ENCODE measurements around the gene NEB. TPM values are rescaled to one million over a fixed set of nuclear protein-coding genes. Genes with fewer than 3 reads are reported as not detected.

NEB gene
- total and polyA plus RNA-seq, 2 donors from 2014 or later = 0.88 to 1.6 TPM

- DNase-seq = no peak
- H3K27ac ChIP-seq (ENCODE audit: low read depth in 2 of 2, low read length in 2 of 2) = no peak overlapping the region
- no peaks in the 10 kb centered on the region for H3K36me3 ChIP-seq (ENCODE audit: control insufficient read depth in 2 of 3, insufficient read depth in 3 of 3, low read length in 3 of 3)
- no peaks in the 10 kb centered on the region for H3K27me3 ChIP-seq (ENCODE audit: control insufficient read depth, insufficient read depth, low read length)
- no peak for TF ChIP-seq CTCF (IDR thresholded peaks at IDR 0.05; ENCODE audit: borderline replicate concordance, extremely low read depth, insufficient read depth)
- intact Hi-C loops (cut with DNase I) = no loop called here
- H3K4me1 ChIP-seq (ENCODE audit: control insufficient read depth in 2 of 3, insufficient read depth in 2 of 3, low read depth in 1 of 3, low read length in 3 of 3) = no peaks in the 10 kb centered on the region
- no peaks in the 10 kb centered on the region for H3K9me3 ChIP-seq (ENCODE audit: control insufficient read depth in 2 of 3, insufficient read depth in 1 of 3, low read length in 3 of 3)
- no peak overlapping the region for H3K9ac ChIP-seq (ENCODE audit: low read length in 3 of 3)
- FAIRE-seq = no peak
- no peak overlapping the region for H3K4me3 ChIP-seq (ENCODE audit: low read length in 3 of 3)
These were observed 4.9 kb downstream of the NEB start for GRCh38 chr2:151729415-151729811.

GRCh38 chr2:151728804-151729414 is 5.4 kb downstream of the NEB start:
- H3K9me3 ChIP-seq (ENCODE audit: control insufficient read depth in 2 of 3, insufficient read depth in 1 of 3, low read length in 3 of 3) = no peaks in the 10 kb centered on the region
- no peaks in the 10 kb centered on the region for H3K27me3 ChIP-seq (ENCODE audit: control insufficient read depth, insufficient read depth, low read length)
- no peak overlapping the region for H3K9ac ChIP-seq (ENCODE audit: low read length in 3 of 3)
- no peaks in the 10 kb centered on the region for H3K4me1 ChIP-seq (ENCODE audit: control insufficient read depth in 2 of 3, insufficient read depth in 2 of 3, low read depth in 1 of 3, low read length in 3 of 3)
- FAIRE-seq (no peak), DNase-seq (peak in 1 of 5 donors; percentile 9)
- TF ChIP-seq CTCF (IDR thresholded peaks at IDR 0.05; ENCODE audit: borderline replicate concordance, extremely low read depth, insufficient read depth) = peak; percentile 4
- H3K4me3 ChIP-seq (ENCODE audit: low read length in 3 of 3) = no peak overlapping the region
- H3K27ac ChIP-seq (ENCODE audit: low read depth in 2 of 2, low read length in 2 of 2) = no peak overlapping the region
- intact Hi-C loops (cut with DNase I) = no loop called here
- no peaks in the 10 kb centered on the region for H3K36me3 ChIP-seq (ENCODE audit: control insufficient read depth in 2 of 3, insufficient read depth in 3 of 3, low read length in 3 of 3)

- Histone ChIP-seq H3K27me3 (ENCODE audit: control insufficient read depth, insufficient read depth, low read length) (no peaks in the 10 kb centered on the region), H3K27ac (ENCODE audit: low read depth in 2 of 2, low read length in 2 of 2) (no peak overlapping the region)
These were observed 6.4 kb downstream of the NEB start for GRCh38 chr2:151727593-151728552.

More at GRCh38 chr2:151727593-151728552, 6.4 kb downstream of the NEB start:
- no peak for TF ChIP-seq CTCF (IDR thresholded peaks at IDR 0.05; ENCODE audit: borderline replicate concordance, extremely low read depth, insufficient read depth)
- FAIRE-seq = no peak
- Histone ChIP-seq H3K9me3 (ENCODE audit: control insufficient read depth in 2 of 3, insufficient read depth in 1 of 3, low read length in 3 of 3) (no peaks in the 10 kb centered on the region), H3K9ac (ENCODE audit: low read length in 3 of 3) (no peak overlapping the region), H3K36me3 (ENCODE audit: control insufficient read depth in 2 of 3, insufficient read depth in 3 of 3, low read length in 3 of 3) (no peaks in the 10 kb centered on the region), H3K4me3 (ENCODE audit: low read length in 3 of 3) (no peak overlapping the region), H3K4me1 (ENCODE audit: control insufficient read depth in 2 of 3, insufficient read depth in 2 of 3, low read depth in 1 of 3, low read length in 3 of 3) (no peaks in the 10 kb centered on the region)
- no peak for DNase-seq
- intact Hi-C loops (cut with DNase I) = no loop called here

Data from kidney (tissue), 14 donors.